HCT116 (cell line): ENCODE results near the gene HMG20A. TPM values are rescaled to one million over a fixed set of nuclear protein-coding genes. Genes with fewer than 3 reads are reported as not detected.

ENCODE experiments used
- ATAC-seq: fragments of 200-7000 bp; cut with Tn5 transposase; 2 replicates; pipeline ENCODE4 v1.9.1; 2020; ENCODE audit warnings: mild to moderate bottlenecking, moderate library complexity
- BruUV-seq: library from RNA; stranded (reverse); fragments of 400-500 nt; replicated peaks from 2 replicates; lab custom pipeline; 2021; lab: Mats Ljungman, UMichigan
- CTCF ChIA-PET: fragments of 300-600 bp; sonication (Branson Sonifier 250); formaldehyde crosslinking; loops from one replicate; lab custom pipeline; 2021; ENCODE audit warnings: antibody characterized with exemption; lab: Charles Lee
- POLR2A ChIA-PET: fragments of 300-600, 350-600 bp; sonication (Branson Sonifier 250); formaldehyde crosslinking; loops from one replicate; lab custom pipeline; 2021; ENCODE audit warnings: antibody characterized with exemption; lab: Charles Lee
- RAD21 ChIA-PET, 2 experiments: fragments of 300-600 bp; sonication (Branson Sonifier 250); formaldehyde crosslinking; loops; one replicate each; lab custom pipeline; 2023; ENCODE audit warnings: low total read pairs in 2 of 2; ENCODE audit not compliant: uncharacterized antibody in 2 of 2, unreplicated experiment in 2 of 2, low non-redundant PET in 1 of 2; lab: Charles Lee
- DNase-seq: peaks from one replicate; pipeline ENCODE4 v3.0.0-alpha.2; 2010; ENCODE audit warnings: low read depth, low spot score
- H2AFZ ChIP-seq: fragments of 200-600 bp; shearing (Covaris generic), sonication (generic); 2 replicates; pipeline ENCODE4 v1.6.1; 2017; ENCODE audit warnings: low read depth, mixed run types, mixed read lengths, antibody characterized with exemption, low read length; ENCODE audit not compliant: poor library complexity, severe bottlenecking
- H3K27ac ChIP-seq: 2 replicates; pipeline ENCODE4 v1.5.1; 2012; ENCODE audit warnings: low read depth, low read length
- H3K27me3 ChIP-seq: fragments of 200-600 bp; sonication (generic); 2 replicates; pipeline ENCODE4 v1.6.1; 2016; ENCODE audit warnings: mixed run types, low read length, mixed read lengths; ENCODE audit not compliant: insufficient read depth
- H3K36me3 ChIP-seq, 2 experiments: fragments of 200-500 bp in 1 of 2; fragments of 200-600 bp in 1 of 2; sonication (Bioruptor generic) in 1 of 2; sonication (generic) in 1 of 2; 2 replicates each; pipeline versions ENCODE4 v1.5.1 to v1.6.1; 2014 to 2016; ENCODE audit warnings: low read length in 2 of 2, inconsistent platforms in 1 of 2, mixed read lengths in 1 of 2, mixed run types in 1 of 2; ENCODE audit not compliant: insufficient read depth in 2 of 2, control insufficient read depth in 1 of 2
- H3K4me1 ChIP-seq, 2 experiments: fragments of 200-600 bp in 1 of 2; sonication (generic) in 1 of 2; 2 replicates each; pipeline versions ENCODE4 v1.5.1 to v1.6.1; 2012 to 2017; ENCODE audit warnings: low read length in 2 of 2, inconsistent platforms in 1 of 2, mild to moderate bottlenecking in 1 of 2, mixed read lengths in 1 of 2, mixed run types in 1 of 2, moderate library complexity in 1 of 2; ENCODE audit not compliant: insufficient read depth in 2 of 2, control insufficient read depth in 1 of 2
- H3K4me2 ChIP-seq: fragments of 200-600 bp; sonication (generic); 2 replicates; pipeline ENCODE4 v1.6.1; 2017; ENCODE audit warnings: mixed run types, low read length, mixed read lengths
- H3K4me3 ChIP-seq, 2 experiments: fragments of 200-600 bp in 1 of 2; sonication (generic) in 1 of 2; replicated peaks in 1 of 2; 2 replicates each; pipeline ENCODE4 v1.5.1; 2011 to 2016; ENCODE audit warnings: low read length in 2 of 2, control low read depth in 1 of 2, low read depth in 1 of 2, mild to moderate bottlenecking in 1 of 2, mixed read lengths in 1 of 2, mixed run types in 1 of 2
- H3K79me2 ChIP-seq: fragments of 200-600 bp; sonication (generic); 2 replicates; pipeline ENCODE4 v1.6.1; 2017; ENCODE audit warnings: mild to moderate bottlenecking, mixed run types, low read length, moderate library complexity, mixed read lengths; ENCODE audit not compliant: insufficient read depth
- H3K9ac ChIP-seq: fragments of 200-600 bp; sonication (generic); 2 replicates; pipeline ENCODE4 v1.6.1; 2016; ENCODE audit warnings: low read length, mixed read lengths
- H3K9me2 ChIP-seq: fragments of 200-600 bp; sonication (generic), shearing (Covaris generic); 2 replicates; pipeline ENCODE4 v1.6.1; 2017; ENCODE audit warnings: mixed run types, mild to moderate bottlenecking, moderate library complexity; ENCODE audit not compliant: insufficient read depth
- H3K9me3 ChIP-seq, 2 experiments: fragments of 200-500 bp in 1 of 2; fragments of 200-600 bp in 1 of 2; sonication (Bioruptor generic) in 1 of 2; sonication (generic) in 1 of 2; 2 replicates each; pipeline ENCODE4 v1.6.1; 2014 to 2017; ENCODE audit warnings: low read length in 2 of 2, mixed read lengths in 2 of 2, inconsistent platforms in 1 of 2, low read depth in 1 of 2, mild to moderate bottlenecking in 1 of 2, mixed run types in 1 of 2, moderate library complexity in 1 of 2; ENCODE audit not compliant: control insufficient read depth in 1 of 2, insufficient read depth in 1 of 2
- H4K20me1 ChIP-seq: fragments of 200-600 bp; sonication (generic), shearing (Covaris generic); 2 replicates; pipeline ENCODE4 v1.6.1; 2017; ENCODE audit warnings: mixed run types, mild to moderate bottlenecking, moderate library complexity; ENCODE audit not compliant: insufficient read depth
- CBX3 ChIP-seq: IDR thresholded peaks from 2 replicates; pipeline ENCODE4 v1.6.1; 2012; ENCODE audit warnings: low read depth
- EGR1 ChIP-seq: IDR thresholded peaks from 2 replicates; pipeline ENCODE4 v1.6.1; 2012; ENCODE audit warnings: low read depth
- ELF1 ChIP-seq: IDR thresholded peaks from 2 replicates; pipeline ENCODE4 v1.6.1; 2012; ENCODE audit warnings: low read depth, borderline replicate concordance
- FOSL1 ChIP-seq: IDR thresholded peaks from 2 replicates; pipeline ENCODE4 v1.6.1; 2012; ENCODE audit warnings: low read depth
- POLR2A ChIP-seq: IDR thresholded peaks from 2 replicates; pipeline ENCODE4 v1.7.0; 2011; ENCODE audit warnings: borderline replicate concordance; ENCODE audit not compliant: insufficient read depth, insufficient read length; ENCODE audit errors: extremely low read depth
- RAD21 ChIP-seq: IDR thresholded peaks from 2 replicates; pipeline ENCODE4 v1.6.1; 2012; ENCODE audit warnings: low read depth, mild to moderate bottlenecking
- REST ChIP-seq: IDR thresholded peaks from 2 replicates; pipeline ENCODE4 v1.6.1; 2012; ENCODE audit warnings: low read depth
- SP1 ChIP-seq: IDR thresholded peaks from 2 replicates; pipeline ENCODE4 v1.6.1; 2012; ENCODE audit warnings: low read depth
- TCF7L2 ChIP-seq: IDR thresholded peaks from 2 replicates; pipeline ENCODE4 v1.7.0; 2011; ENCODE audit warnings: borderline replicate concordance, inconsistent platforms; ENCODE audit not compliant: insufficient read depth, insufficient read length; ENCODE audit errors: extremely low read depth
- intact Hi-C: fragments of 100-400 bp; cut with micrococcal nuclease; formaldehyde crosslinking; loops from 2 replicates; pipeline ENCODE4 v1.10.0; 2022
- total RNA-seq: library from RNA; stranded (reverse); gene quantifications from one replicate; pipeline ENCODE4 v1.2.1, GENCODE V29; 2021; ENCODE audit not compliant: unreplicated experiment
- TF ChIP-seq, protein P1 (sequence below), 3 experiments: fragments of 200-600 bp in 1 of 3; sonication (generic) in 1 of 3; IDR thresholded peaks in 2 of 3; conservative IDR thresholded peaks in 1 of 3; 2 replicates each; pipeline ENCODE4 v1.5.1; 2012 to 2017; ENCODE audit warnings: low read depth in 2 of 3, low read length in 2 of 3, antibody characterized with exemption in 1 of 3, borderline replicate concordance in 1 of 3, control low read depth in 1 of 3, mild to moderate bottlenecking in 1 of 3, mixed read lengths in 1 of 3, mixed run types in 1 of 3, moderate library complexity in 1 of 3; ENCODE audit not compliant: insufficient read depth in 1 of 3
- TF ChIP-seq, protein P2 (sequence below): IDR thresholded peaks from 2 replicates; pipeline ENCODE4 v1.6.1; 2012

Gene HMG20A
- total RNA-seq, 1 experiment from 2014 or later: 37.7 TPM

- H2AFZ ChIP-seq: no peak overlapping the region
- no peaks in the 10 kb centered on the region for H3K9me3 ChIP-seq
- no peak for TF ChIP-seq TCF7L2
- TF ChIP-seq, protein P1, sequence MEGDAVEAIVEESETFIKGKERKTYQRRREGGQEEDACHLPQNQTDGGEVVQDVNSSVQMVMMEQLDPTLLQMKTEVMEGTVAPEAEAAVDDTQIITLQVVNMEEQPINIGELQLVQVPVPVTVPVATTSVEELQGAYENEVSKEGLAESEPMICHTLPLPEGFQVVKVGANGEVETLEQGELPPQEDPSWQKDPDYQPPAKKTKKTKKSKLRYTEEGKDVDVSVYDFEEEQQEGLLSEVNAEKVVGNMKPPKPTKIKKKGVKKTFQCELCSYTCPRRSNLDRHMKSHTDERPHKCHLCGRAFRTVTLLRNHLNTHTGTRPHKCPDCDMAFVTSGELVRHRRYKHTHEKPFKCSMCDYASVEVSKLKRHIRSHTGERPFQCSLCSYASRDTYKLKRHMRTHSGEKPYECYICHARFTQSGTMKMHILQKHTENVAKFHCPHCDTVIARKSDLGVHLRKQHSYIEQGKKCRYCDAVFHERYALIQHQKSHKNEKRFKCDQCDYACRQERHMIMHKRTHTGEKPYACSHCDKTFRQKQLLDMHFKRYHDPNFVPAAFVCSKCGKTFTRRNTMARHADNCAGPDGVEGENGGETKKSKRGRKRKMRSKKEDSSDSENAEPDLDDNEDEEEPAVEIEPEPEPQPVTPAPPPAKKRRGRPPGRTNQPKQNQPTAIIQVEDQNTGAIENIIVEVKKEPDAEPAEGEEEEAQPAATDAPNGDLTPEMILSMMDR (IDR thresholded peaks at IDR 0.05 in 2 of 3, conservative IDR thresholded peaks at IDR 0.05 in 1 of 3; ENCODE audit: borderline replicate concordance in 1 of 3, insufficient read depth in 1 of 3, low read depth in 2 of 3, low read length in 2 of 3): no peak
- TF ChIP-seq CBX3: no peak
- TF ChIP-seq, protein P2, sequence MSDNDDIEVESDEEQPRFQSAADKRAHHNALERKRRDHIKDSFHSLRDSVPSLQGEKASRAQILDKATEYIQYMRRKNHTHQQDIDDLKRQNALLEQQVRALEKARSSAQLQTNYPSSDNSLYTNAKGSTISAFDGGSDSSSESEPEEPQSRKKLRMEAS: no peak
- TF ChIP-seq ELF1: no peak
- no peak for TF ChIP-seq POLR2A
- no peak for TF ChIP-seq RAD21
- TF ChIP-seq FOSL1: no peak
- TF ChIP-seq EGR1: no peak
- no peaks in the 10 kb centered on the region; the same call in 1 of the 2 replicates for H3K79me2 ChIP-seq
- ChIA-PET CTCF (no interaction called here), RAD21 (no interaction called here), POLR2A (no interaction called here)
- no peak for ATAC-seq
- H4K20me1 ChIP-seq: no peaks in the 10 kb centered on the region
- BruUV-seq: no TSS peak
- intact Hi-C loops: no loop called here
- no peaks in the 10 kb centered on the region for H3K9me2 ChIP-seq
- no peak overlapping the region for H3K27ac ChIP-seq
- H3K4me2 ChIP-seq: no peak overlapping the region
- no peak for DNase-seq
- H3K27me3 ChIP-seq: no peaks in the 10 kb centered on the region
- no peaks in the 10 kb centered on the region for H3K36me3 ChIP-seq
- H3K9ac ChIP-seq: no peak overlapping the region
- no peak overlapping the region for H3K4me3 ChIP-seq
- no peaks in the 10 kb centered on the region for H3K4me1 ChIP-seq
These were observed 43.9 kb upstream of the HMG20A start for GRCh38 chr15:77376770-77377169.

DNA sequence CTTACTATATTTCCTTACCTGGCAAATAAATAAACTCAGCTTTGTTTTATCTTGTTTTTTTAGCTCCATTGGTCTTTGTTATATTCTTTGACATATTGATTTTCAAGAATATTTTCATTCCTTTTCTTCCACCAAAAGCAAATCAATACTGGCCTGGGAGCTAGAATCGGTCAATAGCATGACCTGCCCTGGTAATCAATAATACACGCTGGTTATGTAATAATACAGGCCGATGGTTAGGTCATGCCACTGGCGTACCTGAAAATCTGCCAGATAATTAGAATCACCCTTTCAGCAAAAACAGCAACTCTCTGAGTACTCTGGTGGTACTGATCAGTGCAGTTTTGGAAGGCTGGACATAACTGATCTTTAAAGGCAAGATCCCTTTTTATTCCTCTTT, 40.7 kb upstream of the HMG20A start:
- H3K9me3 ChIP-seq: no peaks in the 10 kb centered on the region
- CTCF ChIA-PET: no interaction called here
- no peak overlapping the region for H3K4me2 ChIP-seq
- H2AFZ ChIP-seq: no peak overlapping the region
- TF ChIP-seq REST (no peak), SP1 (no peak), TCF7L2 (no peak)
- intact Hi-C loops: no loop called here
- BruUV-seq: no TSS peak
- DNase-seq (no peak), ATAC-seq (no peak)
- H3K79me2 ChIP-seq: no peaks in the 10 kb centered on the region; the same call in 1 of the 2 replicates
- H4K20me1 ChIP-seq: no peaks in the 10 kb centered on the region
- RAD21 ChIA-PET: no interaction called here
- POLR2A ChIA-PET: no interaction called here
- H3K27ac ChIP-seq: no peak overlapping the region
- H3K4me3 ChIP-seq: no peak overlapping the region
- no peaks in the 10 kb centered on the region for H3K9me2 ChIP-seq
- H3K27me3 ChIP-seq: no peaks in the 10 kb centered on the region
- H3K36me3 ChIP-seq: no peaks in the 10 kb centered on the region
- H3K9ac ChIP-seq: no peak overlapping the region
- H3K4me1 ChIP-seq: no peaks in the 10 kb centered on the region
